NCI-H345 (cell line): ENCODE data around the gene MYBPH.

Source experiments
- DNase-seq: peaks from one replicate; lab custom pipeline; 2025; lab: John Stamatoyannopoulos, UW

The MYBPH gene

GRCh38 chr1:203128716-203129500, 46.7 kb downstream of the MYBPH start:
- no peak for DNase-seq

GRCh38 chr1:203128431-203128715, 47.3 kb downstream of the MYBPH start:
- no peak for DNase-seq

GRCh38 chr1:203127666-203128430, 47.8 kb downstream of the MYBPH start, which contains the start of gene ADORA1:
Gene ADORA1 (plus strand): TSS chr1:203127726. CDS start chr1:203128842, 1,116 bp downstream.
- peak; percentile 25 for DNase-seq

- no peak for DNase-seq
Measured at GRCh38 chr1:203126866-203127665, 48.6 kb downstream of the MYBPH start.

GRCh38 chr1:203126151-203126865, 49.3 kb downstream of the MYBPH start:
- DNase-seq: no peak

- DNase-seq: no peak
Measured at GRCh38 chr1:203124546-203125317, 50.9 kb downstream of the MYBPH start.

- DNase-seq: no peak
Measured at GRCh38 chr1:203124011-203124410, 51.6 kb downstream of the MYBPH start.

- DNase-seq: no peak
Measured at GRCh38 chr1:203122159-203122558, 53.5 kb downstream of the MYBPH start.

- DNase-seq: no peak
Measured at GRCh38 chr1:203121186-203122015, 54.2 kb downstream of the MYBPH start.

- no peak for DNase-seq
Measured at GRCh38 chr1:203120325-203121153, 55.1 kb downstream of the MYBPH start.
